Measurements from ENCODE around the gene TSPAN18.

DNA sequence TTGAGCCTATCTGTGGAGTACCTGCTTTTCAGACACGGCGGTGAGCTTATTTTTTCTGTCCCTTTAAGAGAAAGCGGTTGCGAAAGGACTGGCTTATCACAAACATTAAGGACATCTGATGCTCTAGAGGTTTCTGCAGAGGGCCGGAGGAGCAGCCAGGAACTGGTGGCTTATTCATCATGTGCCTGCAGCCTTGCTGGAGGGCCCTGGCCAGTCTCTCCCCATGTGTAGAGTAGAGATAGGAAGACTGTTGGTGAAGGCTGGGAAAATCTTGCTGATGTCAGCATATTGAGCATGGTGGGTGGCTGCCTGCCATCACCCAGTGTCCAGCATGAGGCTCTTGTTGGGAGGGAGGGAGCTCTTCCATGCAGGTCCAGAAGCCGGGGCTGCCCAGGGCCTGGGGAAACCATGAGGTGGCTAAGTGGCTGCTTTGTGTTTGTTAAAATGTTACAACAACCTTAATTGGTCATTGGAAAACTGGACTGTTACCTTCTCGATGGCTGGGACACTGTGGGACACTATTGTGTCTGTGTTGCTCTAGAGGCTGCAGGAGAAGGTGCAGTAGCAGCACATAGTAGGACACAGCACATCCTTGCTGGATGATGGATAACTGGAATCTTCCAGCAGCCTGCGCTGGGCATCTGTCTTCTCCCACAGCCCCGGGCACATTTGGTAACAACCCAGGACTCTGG is 54.3 kb downstream of the TSPAN18 start:
- TF ChIP-seq POLR2A (IDR thresholded peaks at IDR 0.05; ENCODE audit: low read length) (no peak), GATA1 (IDR thresholded peaks at IDR 0.05; ENCODE audit: low read depth, low read length) (no peak)

Data from erythroblast (primary cell).